Common myeloid progenitor, CD34-positive (primary cell): Measurements from ENCODE around the gene PCCA.

Experiments
- CTCF ChIA-PET: fragments of 350-600 bp; sonication (Branson Sonifier 250); formaldehyde crosslinking; loops from one replicate; lab custom pipeline; 2021; ENCODE audit warnings: antibody characterized with exemption; lab: Charles Lee
- POLR2A ChIA-PET: fragments of 350-600 bp; sonication (Branson Sonifier 250); formaldehyde crosslinking; loops from one replicate; lab custom pipeline; 2021; ENCODE audit warnings: antibody characterized with exemption; lab: Charles Lee
- DNase-seq, 3 donors: peaks; one replicate each; pipeline versions ENCODE4 v3.0.0 to v3.0.0-alpha.2; 2013
- H3K27ac ChIP-seq, 2 experiments: 1 replicate in 1 of 2; 2 replicates in 1 of 2; pipeline ENCODE4 v1.7.0; 2013; ENCODE audit warnings: inconsistent platforms in 2 of 2, low read length in 2 of 2, mild to moderate bottlenecking in 2 of 2, low read depth in 1 of 2, moderate library complexity in 1 of 2; ENCODE audit not compliant: severe bottlenecking in 2 of 2, insufficient read depth in 1 of 2, poor library complexity in 1 of 2
- H3K27me3 ChIP-seq, 5 experiments: replicated peaks in 2 of 5; 1 replicate in 3 of 5; 2 replicates in 2 of 5; pipeline versions ENCODE4 v1.6.1 to v1.7.0; 2013; ENCODE audit warnings: low read length in 4 of 5, mild to moderate bottlenecking in 2 of 5, moderate library complexity in 2 of 5, inconsistent platforms in 1 of 5; ENCODE audit not compliant: insufficient read depth in 5 of 5, control insufficient read depth in 4 of 5
- H3K36me3 ChIP-seq, 4 experiments: 1 replicate in 2 of 4; 2 replicates in 2 of 4; pipeline versions ENCODE4 v1.6.1 to v1.7.0; 2013; ENCODE audit warnings: low read length in 3 of 4, control low read depth in 1 of 4, mild to moderate bottlenecking in 1 of 4; ENCODE audit not compliant: control insufficient read depth in 4 of 4, insufficient read depth in 4 of 4
- H3K4me1 ChIP-seq, 4 experiments: 1 replicate in 3 of 4; 2 replicates in 1 of 4; pipeline versions ENCODE4 v1.6.1 to v1.7.1; 2013; ENCODE audit warnings: low read length in 3 of 4, mild to moderate bottlenecking in 3 of 4, control low read depth in 1 of 4, inconsistent platforms in 1 of 4, moderate library complexity in 1 of 4; ENCODE audit not compliant: control insufficient read depth in 4 of 4, insufficient read depth in 4 of 4; ENCODE audit errors: control extremely low read depth in 1 of 4
- H3K4me3 ChIP-seq, 7 experiments: 1 replicate in 4 of 7; 2 replicates in 3 of 7; pipeline versions ENCODE4 v1.5.1 to v1.7.0; 2013; ENCODE audit warnings: mild to moderate bottlenecking in 7 of 7, low read length in 6 of 7, moderate library complexity in 6 of 7, inconsistent platforms in 2 of 7, low read depth in 2 of 7, control low read depth in 1 of 7; ENCODE audit not compliant: insufficient read depth in 4 of 7, control insufficient read depth in 1 of 7; ENCODE audit errors: extremely low read depth in 1 of 7
- H3K9me3 ChIP-seq, 5 experiments: 1 replicate in 4 of 5; 2 replicates in 1 of 5; pipeline versions ENCODE4 v1.6.1 to v1.7.1; 2013; ENCODE audit warnings: low read length in 4 of 5, mild to moderate bottlenecking in 2 of 5, inconsistent platforms in 1 of 5, low read depth in 1 of 5, moderate library complexity in 1 of 5; ENCODE audit not compliant: control insufficient read depth in 4 of 5, insufficient read depth in 2 of 5; ENCODE audit errors: control extremely low read depth in 1 of 5
- WGBS: methylation state at CpG from one replicate; pipeline ENCODE4 v1.1.5; 2013; ENCODE audit not compliant: insufficient coverage; 5-methylcytosine and 5-hydroxymethylcytosine counted together

PCCA gene

DNA sequence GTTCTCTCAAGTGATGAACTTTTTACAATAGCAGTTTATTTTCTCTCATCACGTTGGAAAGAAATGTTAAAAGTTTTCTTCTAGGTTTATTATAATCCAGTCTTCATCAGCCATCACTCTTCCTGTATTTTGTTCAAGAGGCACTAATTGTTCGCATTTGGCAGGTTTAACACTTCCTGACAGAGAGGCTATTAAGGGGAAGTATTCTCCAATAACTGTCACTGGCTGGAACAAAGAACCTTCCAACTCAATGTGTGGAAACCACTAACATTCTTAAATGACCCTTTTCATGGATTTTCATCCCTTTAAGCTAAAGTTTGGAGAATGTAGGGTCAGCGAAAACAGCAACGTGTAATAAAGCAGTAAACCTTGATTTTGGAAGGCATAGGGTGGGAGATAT, 145.1 kb downstream of the PCCA start:
- POLR2A ChIA-PET, result no interaction called here
- CTCF ChIA-PET, result interaction anchor here (0.9 to 3.2 kb wide), 6 partner anchors 10 to 578 kb away, joined by 3 to 14 read pairs (median 4); no protein-coding TSS in a partner anchor
- WGBS, result 51% methylated on average over 3 of the region's 4 CpGs

DNA sequence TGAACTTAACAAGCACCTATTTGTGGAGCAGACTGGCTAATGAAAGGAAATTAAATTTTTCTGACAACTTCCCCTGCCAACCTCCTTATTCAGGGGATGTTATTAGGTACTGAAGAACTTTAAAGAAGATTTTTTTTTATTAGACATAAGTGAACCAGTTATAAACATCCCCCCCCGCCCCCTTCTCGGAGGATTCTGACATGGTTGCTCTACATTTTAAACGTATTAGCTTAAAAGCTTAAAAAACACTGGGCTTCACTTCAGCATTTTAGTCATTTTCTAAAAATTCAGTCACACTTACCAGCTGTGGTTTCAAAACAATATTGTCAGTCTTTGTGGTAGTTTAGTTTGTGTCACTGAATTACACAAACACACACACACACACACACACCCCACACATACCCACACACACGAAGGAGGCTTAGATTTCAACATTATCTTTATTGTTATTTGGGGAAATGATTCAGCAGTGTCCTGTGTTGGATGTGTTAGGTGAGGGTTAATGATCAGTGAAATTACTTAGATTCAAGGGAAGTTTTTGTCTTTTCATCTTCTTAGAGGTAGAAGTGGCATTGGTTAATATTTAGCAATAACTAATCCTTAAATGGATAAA, 145.7 kb downstream of the PCCA start:
- DNase-seq, result peak in 1 of 3 donors; percentile 22
- no peaks in the 10 kb centered on the region for H3K27me3 ChIP-seq
- H3K36me3 ChIP-seq, result no peaks in the 10 kb centered on the region
- H3K27ac ChIP-seq, result no peak overlapping the region
- CTCF ChIA-PET, result interaction anchor here (0.9 to 3.2 kb wide), 7 partner anchors 15 to 578 kb away, joined by 3 to 14 read pairs (median 4); no protein-coding TSS in a partner anchor
- peaks cover 0 to 3% (median 0%) of the 10 kb centered on the region in 5 experiments for H3K9me3 ChIP-seq
- H3K4me1 ChIP-seq, result peaks cover 0 to 19% (median 8%) of the 10 kb centered on the region in 4 experiments
- no peak overlapping the region for H3K4me3 ChIP-seq
- no CpG with 5 or more reads among the region's 4 CpGs for WGBS
- POLR2A ChIA-PET, result no interaction called here

More for the DNA sequence above, 145.1 kb downstream of the PCCA start:
- Histone ChIP-seq H3K36me3 (no peaks in the 10 kb centered on the region), H3K4me1 (peaks cover 0 to 19% (median 8%) of the 10 kb centered on the region in 4 experiments), H3K27ac (no peak overlapping the region), H3K9me3 (peaks cover 0 to 3% (median 0%) of the 10 kb centered on the region in 5 experiments), H3K27me3 (no peaks in the 10 kb centered on the region), H3K4me3 (no peak overlapping the region)
- DNase-seq, result peak; percentile 4 to 40 (median 29)

DNA sequence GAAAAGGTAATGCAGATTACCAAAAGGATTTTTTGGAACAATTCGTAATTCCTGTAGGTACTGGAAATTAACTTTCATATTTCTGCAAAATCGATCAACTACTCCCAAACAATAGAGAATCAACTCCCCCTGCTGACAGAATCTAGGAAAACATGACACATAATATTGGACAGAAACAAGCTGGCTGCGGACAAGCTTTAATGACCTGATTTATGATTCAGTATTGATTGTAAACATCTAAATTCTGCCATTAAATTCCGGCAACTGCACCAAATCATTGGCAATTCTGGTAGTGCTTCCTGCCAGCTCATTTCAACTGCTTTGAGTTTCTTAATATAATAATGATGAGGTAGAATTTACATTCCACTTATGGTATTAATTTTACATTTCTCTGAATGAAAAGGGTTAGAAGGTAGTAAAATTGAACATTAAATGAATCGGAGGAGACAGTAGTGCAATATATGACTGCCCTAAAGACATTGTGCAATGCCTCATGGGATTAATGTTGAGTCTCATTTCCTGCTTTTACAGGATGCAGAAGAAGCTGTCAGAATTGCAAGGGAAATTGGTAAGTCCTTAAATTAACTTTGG, 146.5 kb downstream of the PCCA start:
- CTCF ChIA-PET, result interaction anchor here (0.6 to 3.2 kb wide), 5 partner anchors 12 to 579 kb away, joined by 3 to 14 read pairs (median 3); no protein-coding TSS in a partner anchor
- POLR2A ChIA-PET, result interaction anchor here (0.8 kb wide), 1 partner anchor 563 kb away, joined by 3 read pairs; no protein-coding TSS in a partner anchor

DNA sequence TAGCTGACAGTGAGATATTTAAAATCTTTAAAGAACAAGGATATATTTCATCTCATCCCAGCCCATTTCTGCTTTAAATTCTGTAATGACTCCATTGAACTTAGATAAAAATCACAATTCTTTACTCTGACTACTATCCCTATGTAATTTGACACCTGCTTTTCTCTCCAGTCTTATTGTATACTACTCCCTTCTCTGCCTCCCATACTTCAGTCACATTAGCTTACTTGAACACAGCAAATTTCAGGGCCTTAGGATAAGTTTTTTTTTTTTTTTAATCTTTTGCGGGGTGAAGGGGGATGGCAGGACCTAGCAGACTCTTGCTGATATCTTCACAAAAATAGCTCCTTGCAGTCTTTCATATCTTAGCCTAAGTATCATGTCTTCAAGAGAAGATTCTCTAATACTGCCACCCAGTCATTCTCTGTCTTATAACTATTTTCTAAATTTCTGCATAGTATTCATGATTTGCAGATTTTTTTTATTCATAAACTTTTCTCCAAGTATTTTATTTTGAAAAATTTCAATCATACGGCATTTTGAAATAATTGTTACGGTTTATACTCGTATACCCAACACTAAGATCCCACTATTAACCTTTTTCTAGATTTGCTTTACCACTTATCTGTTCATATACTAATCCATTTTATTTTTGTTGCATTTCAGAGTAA, 151.4 kb downstream of the PCCA start:
- Histone ChIP-seq H3K27ac (no peak overlapping the region), H3K4me1 (peaks cover 0 to 6% (median 4%) of the 10 kb centered on the region in 4 experiments), H3K27me3 (no peaks in the 10 kb centered on the region), H3K4me3 (no peak overlapping the region), H3K36me3 (no peaks in the 10 kb centered on the region), H3K9me3 (peaks cover 0 to 3% (median 0%) of the 10 kb centered on the region in 5 experiments)
- ChIA-PET CTCF (no interaction called here), POLR2A (no interaction called here)
- WGBS, result 100% methylated on average over 3 of the region's 4 CpGs
- DNase-seq, result no peak

More for the DNA sequence above, 146.5 kb downstream of the PCCA start:
- no peak overlapping the region for H3K27ac ChIP-seq
- peaks cover 0 to 3% (median 0%) of the 10 kb centered on the region in 5 experiments for H3K9me3 ChIP-seq
- H3K4me1 ChIP-seq, result peaks cover 0 to 19% (median 8%) of the 10 kb centered on the region in 4 experiments
- 33% methylated on average over 1 of the region's 5 CpGs for WGBS
- no peaks in the 10 kb centered on the region for H3K27me3 ChIP-seq
- DNase-seq, result peak; percentile 27 to 37 (median 28)
- H3K36me3 ChIP-seq, result no peaks in the 10 kb centered on the region
- H3K4me3 ChIP-seq, result no peak overlapping the region

GRCh38 chr13:100244431-100244830, 155.5 kb downstream of the PCCA start:
- H3K9me3 ChIP-seq, result peaks cover 0 to 8% (median 0%) of the 10 kb centered on the region in 5 experiments
- H3K27me3 ChIP-seq, result no peaks in the 10 kb centered on the region
- H3K4me1 ChIP-seq, result no peaks in the 10 kb centered on the region
- CTCF ChIA-PET, result no interaction called here
- no peak overlapping the region for H3K27ac ChIP-seq
- no peak overlapping the region for H3K4me3 ChIP-seq
- WGBS, result 93% methylated on average over 2 of the region's 3 CpGs
- POLR2A ChIA-PET, result no interaction called here
- H3K36me3 ChIP-seq, result no peaks in the 10 kb centered on the region
- DNase-seq, result no peak

- ChIA-PET POLR2A (no interaction called here), CTCF (no interaction called here)
- Histone ChIP-seq H3K9me3 (peaks cover 0 to 8% (median 0%) of the 10 kb centered on the region in 5 experiments), H3K27ac (no peak overlapping the region), H3K27me3 (no peaks in the 10 kb centered on the region), H3K4me3 (no peak overlapping the region), H3K36me3 (no peaks in the 10 kb centered on the region), H3K4me1 (no peaks in the 10 kb centered on the region)
- DNase-seq, result no peak
- no CpG with 5 or more reads among the region's 1 CpG for WGBS
Measured at GRCh38 chr13:100245104-100245503, 156.2 kb downstream of the PCCA start.
